Activated CD8-positive, alpha-beta memory T cell treated with anti-CD3 and anti-CD28 coated beads for 1 hour (primary cell): ENCODE results near the gene KRTAP7-1.

ENCODE experiments used
- DNase-seq, 2 donors: peaks; one replicate each; pipeline ENCODE4 v3.0.0-alpha.2; 2020; ENCODE audit warnings: low read depth in 1 of 2; ENCODE audit errors: extremely low read depth in 1 of 2

Gene KRTAP7-1, protein sequence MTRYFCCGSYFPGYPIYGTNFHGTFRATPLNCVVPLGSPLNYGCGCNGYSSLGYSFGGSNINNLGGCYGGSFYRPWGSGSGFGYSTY

DNA sequence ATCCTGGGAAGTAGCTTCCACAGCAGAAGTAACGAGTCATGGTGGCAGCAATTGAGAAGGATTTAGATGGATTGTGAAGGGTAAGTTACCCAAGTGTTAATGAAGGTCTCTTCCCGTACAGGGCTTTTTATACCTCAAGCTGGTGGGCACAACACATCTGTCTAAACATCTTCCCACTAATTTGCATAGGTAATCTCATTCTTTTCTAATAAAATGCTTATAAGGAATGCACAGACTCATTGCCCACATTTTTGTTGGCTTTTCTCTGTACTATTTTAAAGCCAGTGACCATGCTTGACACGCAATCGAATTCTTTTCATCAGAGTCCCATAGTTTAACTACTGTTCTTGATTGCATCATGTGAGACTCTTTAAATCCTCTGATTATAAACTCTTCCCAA, at the start of gene KRTAP7-1:
KRTAP7-1 (minus strand) TSS at position 101 of the 400 bp plus-strand sequence; CDS start at position 40, 61 bp downstream.
- DNase-seq = no peak

DNA sequence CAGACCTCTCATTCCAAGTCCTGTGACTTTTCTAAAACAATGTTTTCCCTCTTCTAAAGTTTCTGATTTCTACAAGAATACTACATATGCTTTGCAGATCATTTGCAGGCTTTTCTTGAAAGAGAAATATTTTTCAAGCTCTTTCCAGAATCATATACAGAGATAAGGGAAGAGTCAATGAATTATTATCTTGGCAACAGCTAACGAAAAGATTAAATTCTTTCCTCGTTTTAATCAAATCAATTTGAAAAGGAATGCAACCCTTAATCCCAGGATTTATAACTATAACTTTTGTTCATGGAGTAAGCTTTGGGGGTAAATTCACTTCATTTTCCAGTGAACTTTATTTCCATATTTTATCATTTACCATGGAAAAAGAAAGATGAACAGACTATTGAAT, 45.0 kb upstream of the KRTAP7-1 start:
- no peak for DNase-seq

DNA sequence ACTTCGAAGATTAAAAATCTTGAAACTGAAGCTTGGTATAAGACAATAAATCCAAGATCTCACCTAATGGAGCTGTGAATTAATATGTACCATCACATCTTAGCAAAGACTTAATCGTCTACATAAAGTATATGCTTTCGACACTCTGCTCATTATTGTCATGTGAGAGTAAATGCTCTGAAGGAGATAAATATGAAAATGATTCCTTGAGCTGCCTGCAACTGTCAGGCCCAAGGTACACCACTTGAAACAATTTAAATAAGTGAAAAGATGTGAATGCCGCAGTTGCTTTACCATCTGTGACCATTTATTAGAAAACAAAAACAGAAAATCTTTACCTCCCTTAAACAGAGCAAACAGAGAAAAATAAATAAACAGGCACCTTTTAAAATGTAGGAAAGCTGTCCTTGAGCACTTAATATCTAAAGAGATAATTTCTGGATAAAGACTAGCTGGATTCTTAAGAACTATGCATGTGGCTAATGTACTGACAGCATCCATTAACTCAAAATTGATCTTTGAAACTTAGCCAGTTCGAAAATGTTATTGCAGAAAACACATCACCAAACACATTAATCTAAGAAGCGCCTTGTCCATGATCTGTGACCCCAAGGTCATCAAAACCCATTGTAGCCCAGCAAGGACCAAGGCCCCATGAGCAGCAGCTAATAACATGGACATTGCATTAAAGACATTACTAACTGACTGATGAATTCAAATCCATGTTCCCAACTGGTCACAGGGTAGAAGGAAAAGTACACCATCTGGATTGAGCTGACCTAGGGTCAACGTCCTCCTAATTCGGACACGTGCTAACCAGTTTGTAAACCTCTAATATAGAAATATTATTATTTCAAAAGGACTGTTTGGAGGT, 18.3 kb upstream of the KRTAP7-1 start:
- DNase-seq = no peak

DNA sequence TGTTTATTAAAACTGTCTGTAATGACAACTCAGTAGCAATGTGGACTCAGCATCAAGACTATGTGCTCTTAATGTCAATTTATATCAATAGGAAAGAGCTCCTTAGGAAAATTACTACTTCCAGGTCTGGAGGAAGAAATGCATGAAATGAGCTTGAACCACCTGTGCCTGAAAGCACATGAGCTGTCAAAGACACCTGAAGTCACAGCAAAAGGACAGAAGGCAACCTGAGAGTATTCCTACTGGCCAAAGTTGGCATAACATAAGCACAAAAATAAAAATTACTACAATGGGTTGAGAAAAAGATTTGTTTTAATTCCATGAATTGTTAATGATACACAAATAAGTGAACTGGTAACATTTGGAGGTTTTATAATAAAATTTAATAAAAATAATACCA, 13.4 kb upstream of the KRTAP7-1 start:
- no peak for DNase-seq

DNA sequence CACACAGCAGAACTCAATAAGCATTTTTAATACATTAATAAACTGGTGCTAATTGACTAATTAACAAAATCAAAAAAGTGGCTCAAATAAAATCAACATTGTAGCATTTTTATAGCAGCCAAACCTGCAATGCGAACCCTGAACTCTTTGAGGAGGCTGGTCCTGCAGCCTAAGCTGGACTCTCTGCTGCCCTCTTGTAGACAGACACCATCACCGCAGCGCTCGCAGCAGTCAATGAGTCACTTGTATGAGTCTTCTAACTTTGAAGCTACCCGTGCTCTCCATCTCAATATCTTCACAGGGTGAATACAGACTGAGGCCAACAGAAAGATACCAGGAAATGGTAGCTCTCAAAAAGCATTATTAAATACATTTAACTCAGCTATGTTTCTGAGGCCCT, 9.7 kb upstream of the KRTAP7-1 start:
- no peak for DNase-seq

DNA sequence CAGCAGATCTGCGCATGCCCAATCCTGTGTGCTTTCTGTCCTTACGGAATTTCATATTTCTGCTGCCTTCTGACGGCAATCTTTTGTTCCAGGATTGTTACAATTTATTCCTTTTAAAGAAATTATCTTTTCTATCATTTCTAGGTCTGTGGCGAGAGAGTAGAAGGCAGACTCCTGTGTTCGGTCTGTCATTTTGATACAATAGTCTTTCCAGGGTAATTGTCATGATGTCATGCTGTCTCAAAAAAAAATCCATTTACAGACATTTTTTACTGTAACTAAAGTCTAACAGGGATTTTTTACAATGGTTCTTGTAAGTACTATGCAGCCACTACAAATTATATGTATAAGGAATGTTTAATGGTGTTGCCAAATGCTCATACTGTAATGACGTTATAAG, 9.0 kb upstream of the KRTAP7-1 start:
- DNase-seq = no peak

DNA sequence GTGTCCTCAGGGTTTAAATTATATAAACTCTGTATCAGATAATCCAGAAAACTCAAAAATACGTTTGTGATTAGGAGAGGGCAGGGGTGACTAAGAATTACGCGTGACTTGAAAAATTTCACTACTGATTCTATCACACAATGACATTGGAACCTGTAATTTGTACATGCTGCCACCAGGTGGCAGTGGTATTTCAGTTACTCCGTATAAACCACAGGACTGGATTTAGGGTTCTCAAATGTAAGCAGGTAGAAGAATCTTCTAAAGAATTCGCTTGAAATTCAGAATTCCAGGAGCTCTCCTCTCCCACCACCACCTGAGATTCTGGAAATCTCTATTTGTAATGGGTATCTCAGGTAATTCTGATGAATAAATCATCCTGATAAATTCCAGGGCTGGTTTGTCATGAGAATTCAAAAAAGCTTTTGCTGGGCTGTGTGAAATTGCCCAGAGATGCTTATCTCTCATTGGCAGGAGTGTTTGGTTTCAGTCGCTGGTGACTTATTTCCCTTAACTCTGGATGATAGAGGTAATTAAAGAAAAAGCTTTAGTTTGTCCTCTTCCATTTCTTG, 1.7 kb upstream of the KRTAP7-1 start:
- DNase-seq = no peak

DNA sequence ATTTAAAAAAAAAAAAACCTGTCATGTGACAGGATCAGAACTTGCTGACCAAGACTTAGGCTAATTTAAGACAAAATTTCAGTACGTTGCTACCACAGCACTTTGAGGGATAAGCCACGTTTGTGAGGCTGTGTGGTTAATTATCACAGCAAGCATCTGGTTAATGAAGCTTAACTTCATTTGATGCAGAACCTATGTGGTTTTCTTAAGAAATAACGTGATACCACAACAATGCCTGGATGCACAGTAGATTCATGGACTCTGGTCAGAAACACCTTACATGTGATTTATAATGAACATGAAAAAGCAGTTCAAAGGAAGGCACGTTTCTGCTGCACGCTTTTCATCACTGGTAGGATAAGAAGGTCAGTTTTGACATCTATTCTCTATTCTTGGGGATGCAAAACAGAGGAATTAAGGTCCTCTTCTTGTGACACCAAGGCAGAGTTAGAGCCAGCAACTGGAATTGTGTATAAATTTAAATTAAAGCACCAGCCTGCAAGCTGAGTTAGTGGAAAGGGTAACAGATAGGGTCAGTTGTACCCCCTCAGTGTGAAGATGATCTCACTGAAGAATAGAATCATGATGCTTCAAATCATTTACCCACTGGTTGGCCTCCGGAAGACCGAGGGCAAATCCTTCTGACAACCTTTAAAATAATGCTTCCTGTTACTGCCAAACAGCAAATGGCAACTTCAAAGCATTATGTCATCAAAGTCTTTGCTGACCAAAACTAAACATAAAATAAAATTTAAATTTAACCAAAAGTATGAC, 10.5 kb downstream of the KRTAP7-1 start:
- DNase-seq = no peak

DNA sequence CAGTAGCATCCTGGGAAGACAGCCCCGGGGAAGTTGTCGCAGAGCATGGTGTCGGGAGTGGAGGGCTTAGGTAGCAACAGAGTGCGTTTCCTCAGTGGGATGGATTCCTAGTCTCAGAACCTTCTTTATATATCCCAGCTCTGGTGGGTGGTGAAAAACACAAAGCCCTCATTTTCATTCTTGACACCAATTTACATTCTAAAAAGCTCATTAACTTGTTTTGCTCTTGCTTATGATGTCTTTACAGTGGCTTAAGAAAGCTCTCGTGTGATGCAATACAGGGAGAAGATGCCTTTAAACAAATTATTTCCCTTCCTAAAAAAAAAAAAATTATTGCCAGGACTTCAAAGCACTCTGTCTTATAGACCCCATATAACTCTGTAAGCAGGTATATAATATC, 16.4 kb downstream of the KRTAP7-1 start, which contains the start of gene KRTAP8-1:
KRTAP8-1 (minus strand) TSS at position 101 of the 400 bp plus-strand sequence; CDS start at position 47, 54 bp downstream.
- no peak for DNase-seq

DNA sequence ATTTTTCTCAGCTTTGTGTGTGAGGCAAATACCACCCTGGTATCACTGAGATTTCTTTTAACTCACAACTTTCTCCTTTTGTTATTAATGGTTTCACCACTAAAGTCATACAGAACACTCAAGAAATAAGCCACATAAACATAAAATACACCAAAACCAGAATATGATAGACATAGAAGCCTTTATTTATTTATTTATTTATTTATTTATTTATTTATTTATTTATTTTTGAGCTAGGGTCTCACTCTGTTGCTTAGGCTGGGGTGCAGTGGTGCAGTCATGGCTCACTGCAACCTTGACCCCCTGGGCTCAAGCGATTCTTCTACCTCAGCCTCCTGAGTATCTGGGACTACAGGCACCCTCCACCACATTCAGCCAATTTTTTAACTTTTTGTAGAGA, 29.0 kb downstream of the KRTAP7-1 start:
- DNase-seq = no peak

DNA sequence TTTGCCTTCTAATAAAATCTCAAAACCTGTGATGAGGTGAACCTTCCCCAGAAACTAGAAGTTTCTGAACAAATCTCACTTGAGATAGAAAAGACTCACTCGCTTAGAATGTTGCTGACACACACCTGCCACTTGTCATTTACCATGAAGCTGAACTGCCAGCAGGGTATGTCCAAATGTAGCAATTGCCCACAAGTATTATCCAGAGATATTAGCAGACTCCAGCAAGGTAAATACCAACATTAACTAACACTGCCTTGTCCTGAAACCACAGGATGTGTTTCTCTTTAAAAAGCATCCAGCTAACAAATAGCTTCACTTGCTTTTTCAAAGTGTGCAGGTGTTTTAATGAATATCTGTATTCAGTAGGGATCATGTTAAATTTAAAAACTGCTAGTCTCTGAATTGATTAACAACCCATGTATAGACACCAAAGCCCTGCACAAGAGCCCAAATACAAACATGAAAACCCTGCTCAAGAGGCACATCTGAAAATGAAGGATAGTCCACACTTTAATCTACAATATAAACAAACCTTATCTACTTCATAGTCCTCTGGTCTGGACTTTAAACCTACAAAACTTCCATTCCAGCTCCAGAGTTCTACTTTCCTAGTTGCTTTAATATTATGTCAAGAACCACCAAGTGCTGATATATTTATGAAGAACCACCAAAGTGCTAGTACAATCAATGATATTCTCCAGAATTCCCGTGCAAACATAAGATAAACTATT, 35.8 kb downstream of the KRTAP7-1 start:
- no peak for DNase-seq

DNA sequence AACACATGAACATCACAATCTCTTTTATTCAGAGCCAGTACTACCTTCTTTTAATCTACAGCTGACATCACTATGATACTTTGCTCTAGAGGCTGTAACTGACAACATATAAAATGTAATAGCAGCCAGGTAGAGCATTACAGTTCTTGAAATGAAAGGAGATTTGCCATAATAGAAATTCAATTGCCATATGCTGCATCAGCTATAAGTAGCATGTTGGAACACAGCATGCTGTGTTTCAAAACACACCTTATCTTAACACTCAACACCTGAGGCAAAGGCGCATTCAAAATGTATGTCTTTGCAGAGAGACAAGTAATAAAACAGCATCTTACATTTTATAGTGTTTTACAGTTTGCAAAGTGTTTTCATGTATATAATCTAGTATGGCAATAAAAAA, 50.3 kb downstream of the KRTAP7-1 start:
- DNase-seq = no peak
